Measurements from ENCODE around the gene PALD1. TPM values are rescaled to one million over a fixed set of nuclear protein-coding genes. Genes with fewer than 3 reads are reported as not detected.

The PALD1 gene
- total RNA-seq, 2 donors from 2014 or later, result 4.9 to 11.7 TPM

- no peaks in the 10 kb centered on the region for H3K36me3 ChIP-seq (replicated peaks in 1 of 2; ENCODE audit: insufficient read depth in 1 of 2, low read depth in 2 of 2)
- DNase-seq, result no peak
- peaks cover 17% of the 10 kb centered on the region for H3K4me1 ChIP-seq
- intact Hi-C loops (cut with DNase I), result no loop called here
- no peak within 1 kb of the TSS for H3K27ac ChIP-seq
- H3K4me3 ChIP-seq, result no peak within 1 kb of the TSS
- no peak for ATAC-seq
- 5 to 28% methylated on average over 4 to 56 of the region's 60 CpGs for WGBS, 2 donors
- H3K9me3 ChIP-seq, result no peaks in the 10 kb centered on the region
- TF ChIP-seq POLR2A (IDR thresholded peaks at IDR 0.05) (no peak), CTCF (IDR thresholded peaks at IDR 0.05) (no peak)
- peaks cover 0 to 17% of the 10 kb centered on the region in 2 donors for H3K27me3 ChIP-seq
Measured at GRCh38 chr10:70441161-70441894, 37.2 kb upstream of the PALD1 start, which contains the start of gene NODAL. NODAL (minus strand) TSS chr10:70441681; CDS start chr10:70441667, 14 bp downstream.

GRCh38 chr10:70441895-70442309, 36.7 kb upstream of the PALD1 start:
- H3K27me3 ChIP-seq, result peaks cover 0 to 17% of the 10 kb centered on the region in 2 donors
- TF ChIP-seq CTCF (IDR thresholded peaks at IDR 0.05) (no peak), POLR2A (IDR thresholded peaks at IDR 0.05) (no peak)
- no peaks in the 10 kb centered on the region for H3K9me3 ChIP-seq
- 25 to 26% methylated on average over 9 to 12 of the region's 12 CpGs for WGBS, 2 donors
- H3K36me3 ChIP-seq (replicated peaks in 1 of 2; ENCODE audit: insufficient read depth in 1 of 2, low read depth in 2 of 2), result no peaks in the 10 kb centered on the region
- no peak overlapping the region for H3K27ac ChIP-seq
- no peak overlapping the region for H3K4me3 ChIP-seq
- peaks cover 17% of the 10 kb centered on the region for H3K4me1 ChIP-seq
- no peak for ATAC-seq
- DNase-seq, result no peak
- intact Hi-C loops (cut with DNase I), result no loop called here

- WGBS, 2 donors, result 71 to 84% methylated on average over 5 to 6 of the region's 6 CpGs
- Histone ChIP-seq H3K4me1 (peaks cover 17% of the 10 kb centered on the region), H3K4me3 (no peak overlapping the region), H3K27me3 (peaks cover 0 to 17% of the 10 kb centered on the region in 2 donors), H3K27ac (no peak overlapping the region), H3K9me3 (no peaks in the 10 kb centered on the region), H3K36me3 (replicated peaks in 1 of 2; ENCODE audit: insufficient read depth in 1 of 2, low read depth in 2 of 2) (no peaks in the 10 kb centered on the region)
- TF ChIP-seq CTCF (IDR thresholded peaks at IDR 0.05) (no peak), POLR2A (IDR thresholded peaks at IDR 0.05) (no peak)
- intact Hi-C loops (cut with DNase I), result no loop called here
- DNase-seq (no peak), ATAC-seq (no peak)
Measured at GRCh38 chr10:70442332-70442988, 36.1 kb upstream of the PALD1 start.

GRCh38 chr10:70444744-70445143, 33.8 kb upstream of the PALD1 start:
- no peak for DNase-seq
- H3K27me3 ChIP-seq, result peaks cover 0 to 17% of the 10 kb centered on the region in 2 donors
- 80 to 84% methylated on average over 4 of the region's 4 CpGs for WGBS, 2 donors
- ATAC-seq, result no peak
- no peaks in the 10 kb centered on the region for H3K36me3 ChIP-seq (replicated peaks in 1 of 2; ENCODE audit: insufficient read depth in 1 of 2, low read depth in 2 of 2)
- H3K27ac ChIP-seq, result no peak overlapping the region
- TF ChIP-seq POLR2A (IDR thresholded peaks at IDR 0.05) (no peak), CTCF (IDR thresholded peaks at IDR 0.05) (no peak)
- intact Hi-C loops (cut with DNase I), result no loop called here
- H3K4me3 ChIP-seq, result no peak overlapping the region
- no peaks in the 10 kb centered on the region for H3K9me3 ChIP-seq
- H3K4me1 ChIP-seq, result peaks cover 17% of the 10 kb centered on the region

Data from body of pancreas (tissue), 4 donors.